MV-4-11 (cell line): ENCODE measurements around the gene BRICD5.
A peak's percentile ranks its signal among the peaks of the same experiment; 100 is the strongest.
"Not testable (repeated sequence)": the region's sequence is repeated elsewhere in the genome, so short reads cannot be mapped to it uniquely, and the experiment has no call there.

Source experiments
- DNase-seq: peaks from one replicate; lab custom pipeline; 2025; lab: John Stamatoyannopoulos, UW

BRICD5 gene

DNA sequence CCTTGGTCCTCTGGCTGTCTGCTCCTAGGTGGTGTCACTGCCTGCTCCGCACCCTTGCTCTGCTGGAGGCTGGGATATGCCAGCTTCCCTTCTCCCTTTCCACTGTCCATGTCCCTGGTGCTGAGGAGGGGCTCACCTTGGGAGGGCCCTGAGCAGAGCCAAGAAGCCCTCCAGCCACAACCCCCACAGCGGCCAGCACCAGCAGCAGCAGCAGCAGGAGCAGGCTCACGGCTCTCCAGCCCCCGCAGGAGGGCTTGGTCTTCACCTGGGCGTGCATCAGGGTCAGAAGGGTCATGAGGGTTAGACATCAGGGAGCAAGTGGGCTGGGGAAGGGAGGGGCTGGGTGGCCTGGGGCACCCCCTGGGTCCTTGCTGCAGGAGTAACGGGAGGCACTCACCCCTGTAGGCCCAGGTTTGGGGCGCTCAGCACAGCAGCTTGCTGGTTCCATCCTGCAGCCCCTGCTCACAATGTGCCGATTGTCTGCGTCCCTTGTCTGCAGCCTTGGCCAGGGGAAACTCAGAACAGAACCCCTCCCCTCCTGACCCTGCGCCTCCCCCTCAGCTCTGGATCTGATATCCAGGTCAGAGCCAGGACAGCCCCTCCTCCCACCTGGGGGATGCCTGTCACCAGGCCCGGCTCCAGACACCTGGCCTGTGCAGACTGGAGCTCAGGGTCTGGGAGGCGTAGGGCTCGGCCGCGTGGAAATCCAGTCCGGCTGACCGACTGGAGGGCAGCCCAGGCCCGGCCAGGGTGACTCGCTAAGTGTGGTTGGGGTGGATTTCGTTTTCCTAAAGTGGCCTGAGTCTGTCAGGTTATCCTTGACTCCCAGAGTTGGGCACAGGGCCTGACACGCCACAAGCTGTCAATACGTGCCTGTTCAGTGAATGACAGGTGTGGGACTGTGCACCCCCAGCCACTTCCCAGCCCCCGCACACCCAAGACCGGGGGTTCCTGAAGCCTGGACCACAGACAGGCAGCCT lies at the start of gene BRICD5:
Gene BRICD5, minus strand, starts transcription at position 478 of the 980 bp plus-strand sequence. Its CDS starts 30 bp downstream, at position 448.
- DNase-seq: no peak

DNA sequence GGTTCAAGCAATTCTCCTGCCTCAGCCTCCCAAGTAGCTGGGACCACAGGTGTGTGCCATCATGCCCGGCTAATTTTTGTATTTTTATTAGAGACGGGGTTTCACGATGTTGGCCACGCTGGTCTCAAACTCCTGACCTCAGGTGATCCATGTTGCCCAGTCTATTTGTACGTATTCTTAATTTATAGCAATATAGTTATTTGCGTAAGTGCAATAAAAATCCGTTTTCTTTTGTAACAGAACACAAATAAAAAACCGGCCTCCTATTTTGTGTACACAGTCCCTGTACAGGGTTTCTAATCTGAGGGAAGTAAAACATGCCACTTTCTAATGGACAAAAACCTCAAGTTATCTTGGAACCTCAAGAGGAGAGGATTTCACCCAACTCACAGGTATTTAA lies 49.6 kb upstream of the BRICD5 start:
- DNase-seq: no peak

DNA sequence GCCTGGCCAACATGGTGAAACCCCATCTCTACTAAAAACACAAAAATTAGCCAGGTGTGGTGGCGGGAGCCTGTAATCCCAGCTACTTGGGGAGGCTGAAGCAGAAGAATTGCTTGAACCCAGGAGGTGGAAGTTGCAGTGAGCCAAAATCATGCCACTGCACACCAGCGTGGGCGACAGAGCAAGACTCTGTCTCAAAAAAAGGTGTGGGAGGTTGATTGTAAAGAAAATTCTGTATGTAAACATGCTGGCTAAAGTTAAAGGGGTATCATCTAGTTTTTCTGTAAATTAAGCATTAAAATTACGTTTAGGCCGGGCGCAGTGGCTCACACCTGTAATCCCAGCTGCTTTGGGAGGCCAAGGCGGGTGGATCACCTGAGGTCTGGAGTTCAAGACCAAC lies 47.9 kb upstream of the BRICD5 start:
- DNase-seq: not testable (repeated sequence)

DNA sequence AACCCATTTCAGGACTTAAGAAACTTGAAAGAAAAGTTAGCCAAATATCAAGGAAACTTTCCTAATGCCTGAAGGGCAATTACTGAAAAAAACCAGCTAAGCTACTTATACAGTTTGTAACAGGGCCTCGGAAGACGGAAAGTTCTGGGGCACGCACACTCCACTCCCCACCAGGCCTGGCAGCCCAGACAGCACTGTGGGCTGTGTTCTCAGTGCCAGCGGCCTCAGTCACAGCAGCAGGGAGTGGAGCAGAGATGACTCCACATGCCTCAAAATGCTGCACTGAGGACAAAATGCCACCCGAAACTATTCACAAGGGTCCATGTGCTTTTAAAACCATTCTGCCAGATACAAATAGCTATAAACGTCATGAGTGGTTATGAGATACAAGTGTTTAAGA lies 47.1 kb upstream of the BRICD5 start:
- DNase-seq: no peak

DNA sequence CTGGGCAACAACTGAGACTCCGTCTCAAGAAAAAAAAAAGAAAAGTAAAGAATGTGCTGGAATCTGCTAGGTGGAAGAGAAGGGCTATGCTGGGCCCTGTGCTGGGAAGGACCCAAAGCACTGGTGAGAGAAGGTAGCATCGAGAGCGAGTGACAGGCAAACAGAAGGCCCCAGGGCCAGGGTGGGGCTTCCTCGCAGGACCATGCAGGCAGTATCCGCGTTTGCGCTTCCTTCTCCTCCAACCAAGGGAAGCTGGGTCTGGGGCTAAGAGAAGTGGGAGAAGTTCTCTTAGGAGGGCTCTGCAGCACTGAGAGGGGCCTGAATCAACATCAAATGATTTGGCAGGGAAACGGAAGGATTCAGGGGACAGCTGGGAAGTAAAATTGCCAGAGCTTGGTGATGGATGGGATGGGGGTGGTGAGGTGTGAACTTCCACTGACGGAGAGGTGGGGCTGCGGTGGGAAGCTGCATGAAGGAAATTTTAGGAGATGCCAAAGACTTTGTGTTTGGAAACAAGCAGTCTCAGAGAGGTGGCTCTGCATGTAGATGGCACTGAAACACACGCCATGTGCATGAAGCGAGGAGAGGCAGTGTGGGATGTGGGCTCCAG lies 46.0 kb upstream of the BRICD5 start:
- no peak for DNase-seq

DNA sequence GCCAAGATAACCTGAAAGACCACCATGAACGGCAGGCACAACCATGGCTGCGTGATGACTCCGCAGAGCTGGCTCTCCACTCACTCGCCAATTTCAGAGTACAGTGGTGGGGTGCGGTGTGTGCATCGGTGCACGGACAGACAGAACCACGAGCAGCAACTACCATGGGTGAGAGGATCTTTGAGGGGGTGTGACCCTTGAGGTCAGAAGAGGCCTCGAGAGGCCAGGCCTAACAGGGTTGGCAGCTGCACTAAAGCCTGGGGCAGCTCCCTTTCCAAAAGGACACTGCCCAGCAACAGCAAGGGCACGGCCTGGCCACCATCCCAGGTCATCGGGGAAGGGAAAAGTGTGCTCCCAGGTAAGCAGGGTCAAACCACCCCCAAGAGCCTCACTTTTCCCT lies 42.6 kb upstream of the BRICD5 start:
- DNase-seq: no peak

DNA sequence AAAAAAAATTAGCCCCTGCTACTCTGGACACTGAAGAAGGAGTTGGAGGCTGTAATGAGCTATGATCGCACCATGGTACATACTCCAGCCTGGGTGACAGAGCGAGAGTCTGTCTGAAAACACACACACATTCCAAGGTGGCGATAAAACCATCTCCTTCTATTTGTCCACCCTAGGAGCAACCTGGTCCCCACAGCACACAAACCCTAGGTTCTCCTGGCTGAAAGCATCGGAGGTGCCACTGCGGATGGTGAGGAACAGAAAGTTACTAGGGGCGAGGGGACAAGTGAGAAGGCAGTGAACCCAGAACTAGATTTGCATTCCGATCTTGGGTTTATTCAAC lies 42.1 kb upstream of the BRICD5 start:
- no peak for DNase-seq

DNA sequence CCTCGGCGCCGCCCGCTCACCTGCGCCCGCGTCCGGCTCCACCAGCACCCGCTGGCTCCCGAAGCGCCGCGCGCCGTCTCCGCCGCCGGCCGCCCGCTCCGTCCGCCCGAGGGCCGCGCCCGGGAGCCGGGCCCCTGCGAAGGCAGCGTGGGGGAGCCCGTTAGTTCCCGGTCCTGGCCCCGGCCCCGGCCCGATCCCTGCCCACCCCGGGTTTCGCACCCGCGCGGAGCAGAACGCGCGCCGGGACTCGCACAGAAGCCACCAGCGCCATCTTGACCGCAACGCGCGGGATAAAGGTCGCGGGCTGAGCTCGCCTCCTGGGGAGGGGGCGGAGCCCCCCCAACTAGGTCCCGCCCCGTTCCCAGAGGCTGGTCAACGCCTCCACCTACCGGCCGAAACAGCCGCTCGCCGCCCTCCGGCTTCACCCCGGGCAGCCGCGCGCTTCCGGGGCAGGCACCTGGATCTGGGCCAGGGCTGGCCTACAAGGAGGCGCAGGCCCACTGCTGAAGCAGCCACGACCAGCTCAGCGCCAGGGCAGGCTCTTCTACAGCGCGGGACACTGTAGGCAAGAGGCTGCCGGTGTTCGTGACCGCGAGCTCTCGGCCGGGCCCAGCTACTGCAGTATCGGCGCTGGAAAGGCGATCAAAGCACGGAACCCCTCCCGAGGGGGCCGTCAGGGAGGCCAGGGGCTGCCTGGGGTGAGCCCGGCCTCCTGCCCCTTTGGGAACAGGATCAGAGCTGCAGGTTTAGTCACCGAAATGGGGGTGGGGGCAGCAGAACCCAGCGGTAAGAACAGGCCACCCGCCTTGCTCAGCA lies 40.8 kb upstream of the BRICD5 start, which contains the start of gene ECI1:
Gene ECI1, minus strand, starts transcription at position 292 of the 816 bp plus-strand sequence. Its CDS starts 21 bp downstream, at position 271.
- peak; percentile 91 for DNase-seq

DNA sequence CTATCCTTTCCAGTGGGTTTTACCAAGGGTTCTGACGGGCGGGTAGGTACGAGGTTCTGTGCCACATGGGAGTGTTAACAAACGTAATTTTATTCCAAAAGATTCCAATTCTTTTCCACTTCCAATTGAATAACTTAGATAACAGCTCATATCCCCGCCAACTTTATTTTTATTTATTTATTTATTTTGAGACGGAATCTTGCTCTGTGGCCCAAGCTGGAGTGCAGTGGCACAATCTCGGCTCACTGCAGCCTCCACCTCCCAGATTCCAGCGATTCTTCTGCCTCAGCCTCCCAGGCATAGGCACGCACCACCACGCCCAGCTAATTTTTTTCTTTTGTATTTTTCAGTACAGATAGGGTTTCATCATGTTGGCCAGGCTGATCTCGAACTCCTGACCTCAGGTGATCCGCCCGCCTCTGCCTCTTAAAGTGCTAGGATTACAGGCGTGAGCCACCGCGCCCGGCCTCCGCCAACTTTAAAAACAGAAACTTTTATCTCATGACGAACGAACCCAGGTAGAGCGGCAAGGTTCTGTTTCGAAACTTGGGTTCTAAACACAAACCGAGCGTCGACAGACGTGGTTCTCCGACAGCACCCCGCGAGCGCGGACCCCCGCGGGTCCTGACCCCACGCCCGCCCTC lies 40.1 kb upstream of the BRICD5 start:
- DNase-seq: peak; percentile 20

DNA sequence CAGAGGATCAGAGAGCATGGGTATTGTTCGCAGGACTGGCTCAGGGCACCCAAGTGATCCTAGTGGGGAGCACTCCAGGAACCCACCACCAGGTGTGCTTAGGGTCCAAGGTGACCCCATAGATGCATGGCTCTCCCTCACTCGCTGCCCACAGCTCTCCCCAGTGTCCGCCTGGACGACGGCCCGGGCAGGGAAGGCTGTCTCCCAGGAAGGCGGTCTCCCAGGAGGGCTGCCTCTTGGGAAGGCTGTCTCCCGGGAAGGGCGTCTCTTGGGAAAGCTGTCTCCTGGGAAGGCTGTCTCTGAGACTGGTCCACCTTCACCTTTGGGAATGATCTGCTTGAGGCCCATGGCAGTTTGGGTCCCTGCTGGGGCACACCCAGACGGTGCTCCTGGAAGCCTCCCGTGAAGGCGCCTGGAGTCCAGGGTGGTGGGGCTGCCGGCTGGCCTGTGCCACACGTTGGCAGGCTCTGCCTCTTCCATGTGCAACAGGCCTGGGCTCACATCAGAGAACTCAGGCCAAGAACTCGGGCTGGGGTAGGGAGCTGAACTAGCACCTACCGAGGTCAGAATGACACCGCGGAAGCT lies 35.7 kb upstream of the BRICD5 start:
- DNase-seq: no peak

DNA sequence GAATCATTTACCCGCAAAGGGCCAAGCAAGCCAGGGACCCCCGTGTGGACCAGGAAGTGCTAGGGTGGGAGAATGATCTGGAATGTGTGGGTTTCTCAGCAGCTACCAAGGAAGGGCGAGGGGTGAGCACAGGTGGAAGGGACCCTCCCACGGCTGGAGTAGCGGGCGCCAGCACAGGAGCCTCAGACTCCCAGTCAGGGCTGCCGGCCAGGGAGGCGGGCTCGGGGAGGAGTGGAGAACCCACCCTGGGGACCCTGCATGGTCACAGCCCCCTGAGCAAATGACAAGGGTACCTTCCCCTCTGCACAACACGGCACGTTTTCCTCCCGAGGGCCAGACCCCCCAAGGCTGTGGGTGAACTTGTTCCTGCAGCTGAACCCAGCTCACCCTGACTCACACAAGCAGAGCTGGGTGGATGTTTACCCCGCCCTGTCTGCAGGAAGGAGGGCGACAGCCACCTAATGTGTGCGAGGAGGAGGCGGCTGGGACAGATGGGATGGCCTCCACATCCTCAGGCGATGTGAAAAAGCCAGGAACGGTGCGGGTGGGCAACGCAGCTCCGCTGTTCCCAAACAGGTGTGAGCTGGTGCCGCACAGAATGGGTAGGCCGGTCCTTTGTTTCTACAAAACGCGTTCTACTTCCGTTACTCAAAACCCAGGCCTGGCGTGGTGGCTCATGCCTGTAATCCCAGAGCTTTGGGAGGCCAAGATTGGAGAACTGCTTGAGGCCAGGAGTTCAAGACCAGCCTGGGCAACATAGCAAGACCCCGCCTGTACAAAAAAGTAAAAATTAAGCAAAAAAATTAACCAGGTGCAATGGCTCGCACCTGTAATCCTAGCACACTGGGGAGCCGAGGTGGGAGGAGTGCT lies 34.5 kb upstream of the BRICD5 start:
- no peak for DNase-seq

DNA sequence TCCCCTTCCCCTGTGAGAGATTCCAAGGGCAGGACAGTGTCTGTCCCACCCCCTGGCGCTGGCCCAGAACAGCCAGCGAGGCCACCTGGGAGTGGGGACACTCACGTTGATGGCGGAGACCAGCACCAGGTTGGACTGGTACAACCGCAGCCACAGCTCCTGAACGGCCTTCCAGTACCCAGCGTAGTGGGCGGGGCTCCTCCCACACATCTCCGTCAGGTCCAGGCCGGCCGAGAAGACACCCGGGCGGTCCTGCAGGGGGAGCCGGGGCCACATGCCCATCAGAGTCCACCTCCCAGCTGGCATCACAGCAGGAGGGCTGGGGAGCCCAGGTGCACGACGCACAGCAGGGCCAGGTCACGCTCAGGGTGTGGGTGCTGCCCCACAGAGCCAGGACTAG lies 33.6 kb upstream of the BRICD5 start:
- DNase-seq: no peak

DNA sequence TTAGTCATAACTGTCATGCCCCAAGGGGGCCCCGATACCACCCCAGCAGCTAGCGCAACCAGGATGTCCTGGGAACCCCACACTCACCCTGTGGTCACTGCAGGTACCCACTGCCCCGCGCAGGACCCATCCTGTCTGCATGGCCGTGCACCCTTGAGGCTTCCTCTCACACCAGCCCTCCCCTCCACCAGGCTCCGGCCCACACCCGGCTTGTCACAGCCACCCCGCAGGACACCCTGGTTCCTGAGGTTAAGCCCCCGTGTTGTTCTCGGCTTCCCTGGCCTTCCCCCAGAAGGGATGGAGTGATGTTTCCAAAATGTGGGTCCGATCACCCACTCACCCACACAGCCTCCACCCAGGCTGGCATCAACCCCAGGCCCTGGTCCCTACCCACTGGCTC lies 33.1 kb upstream of the BRICD5 start:
- no peak for DNase-seq

DNA sequence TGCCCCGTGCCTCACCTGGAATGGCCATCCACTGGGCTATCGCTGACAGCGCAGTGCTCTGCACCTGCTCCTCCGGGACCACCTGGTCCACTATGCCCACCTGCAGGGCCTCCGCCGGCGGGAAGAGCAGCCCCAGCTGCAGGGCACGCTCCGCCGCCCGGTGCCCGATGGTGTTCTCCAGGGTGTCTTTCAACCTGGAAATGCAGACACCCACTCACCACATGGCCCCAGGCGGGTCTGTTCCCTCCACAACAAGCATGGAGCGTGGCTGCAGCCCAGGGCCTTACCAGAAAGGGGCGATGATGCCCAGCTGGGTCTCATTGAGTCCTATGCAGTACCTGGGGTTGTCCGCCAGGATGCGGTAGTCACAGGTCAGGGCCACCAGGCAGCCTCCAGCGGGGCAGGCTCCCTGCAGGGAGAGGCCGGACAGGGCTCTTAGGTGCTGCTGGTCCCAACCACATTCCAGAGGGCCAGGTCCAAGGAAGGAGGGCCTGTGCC lies 32.4 kb upstream of the BRICD5 start:
- no peak for DNase-seq

DNA sequence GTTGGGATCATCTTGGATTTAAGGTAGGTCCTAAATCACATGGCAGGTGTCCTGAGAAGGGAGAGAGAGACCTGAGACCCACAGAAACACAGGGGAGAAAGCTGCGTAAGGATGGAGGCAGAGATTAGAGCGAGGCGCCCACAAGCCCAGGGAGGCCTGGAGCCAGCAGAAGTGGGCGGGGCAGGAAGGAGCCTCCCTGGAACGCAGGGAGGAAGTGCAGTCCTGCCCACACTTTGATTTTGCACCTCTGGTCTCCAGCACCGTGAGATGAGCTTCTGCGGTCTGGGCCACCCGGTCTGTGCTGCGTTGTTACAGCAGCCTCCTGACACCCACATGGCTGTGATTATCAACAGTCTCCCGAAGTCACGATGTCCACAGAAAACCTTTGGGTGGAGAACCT lies 31.9 kb upstream of the BRICD5 start:
- DNase-seq: no peak

DNA sequence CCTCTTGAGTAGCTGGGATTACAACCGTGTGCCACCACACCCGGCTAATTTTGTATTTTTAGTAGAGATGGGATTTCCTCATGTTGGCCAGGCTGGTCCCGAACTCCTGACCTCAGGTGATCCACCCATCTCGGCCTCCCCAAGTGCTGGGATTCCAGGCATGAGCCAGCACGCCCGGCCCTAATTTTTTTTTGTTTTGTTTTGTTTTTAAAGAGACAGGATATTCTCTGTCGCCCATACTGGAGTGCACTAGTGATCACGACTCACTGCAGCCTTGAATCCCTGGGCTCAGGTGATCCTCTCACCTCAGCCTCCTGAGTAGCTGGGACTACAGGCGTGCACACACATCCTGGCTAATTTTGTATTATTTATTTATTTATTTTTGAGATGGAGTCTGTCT lies 29.7 kb upstream of the BRICD5 start:
- not testable (repeated sequence) for DNase-seq

DNA sequence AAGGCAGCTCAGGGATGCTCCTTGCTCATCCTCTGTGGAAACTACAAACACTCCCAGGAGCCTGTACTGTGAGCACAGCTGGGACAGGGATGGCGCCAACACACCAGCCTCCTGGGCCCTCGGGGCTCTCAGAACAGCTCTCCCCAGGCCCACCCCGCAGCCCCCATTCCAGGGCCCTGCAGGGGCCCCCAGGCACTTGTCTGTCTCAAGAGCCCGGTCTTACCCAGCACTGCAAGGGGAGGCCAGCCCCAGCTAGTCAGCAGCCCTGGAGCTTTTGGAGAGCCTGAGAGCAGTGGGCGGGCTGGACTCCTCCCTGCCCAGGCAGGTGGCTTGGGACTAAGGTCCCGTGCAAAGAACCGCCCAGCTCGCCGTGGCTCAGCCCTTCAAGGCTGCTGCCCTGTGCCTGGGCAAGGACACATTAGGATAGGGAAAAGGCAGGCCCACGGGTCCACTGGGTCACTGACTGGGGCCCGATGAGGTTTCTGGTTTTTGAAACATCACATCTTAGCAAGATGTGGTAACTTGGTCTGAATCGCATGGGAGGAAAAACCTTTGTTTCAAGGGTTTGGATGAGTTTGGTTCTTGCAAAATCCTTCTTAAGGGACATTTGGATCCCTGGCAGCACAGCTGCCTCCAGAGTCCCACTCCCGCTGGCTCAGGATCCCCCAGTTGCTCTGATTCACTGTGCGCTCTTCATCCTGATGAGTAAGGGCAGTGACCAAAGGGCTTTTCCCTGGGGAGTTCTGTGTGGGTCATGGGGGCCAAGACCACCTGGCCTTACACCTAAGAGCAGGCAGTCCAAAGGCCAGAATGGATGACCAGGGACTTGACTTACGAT lies 28.4 kb upstream of the BRICD5 start:
- DNase-seq: no peak

DNA sequence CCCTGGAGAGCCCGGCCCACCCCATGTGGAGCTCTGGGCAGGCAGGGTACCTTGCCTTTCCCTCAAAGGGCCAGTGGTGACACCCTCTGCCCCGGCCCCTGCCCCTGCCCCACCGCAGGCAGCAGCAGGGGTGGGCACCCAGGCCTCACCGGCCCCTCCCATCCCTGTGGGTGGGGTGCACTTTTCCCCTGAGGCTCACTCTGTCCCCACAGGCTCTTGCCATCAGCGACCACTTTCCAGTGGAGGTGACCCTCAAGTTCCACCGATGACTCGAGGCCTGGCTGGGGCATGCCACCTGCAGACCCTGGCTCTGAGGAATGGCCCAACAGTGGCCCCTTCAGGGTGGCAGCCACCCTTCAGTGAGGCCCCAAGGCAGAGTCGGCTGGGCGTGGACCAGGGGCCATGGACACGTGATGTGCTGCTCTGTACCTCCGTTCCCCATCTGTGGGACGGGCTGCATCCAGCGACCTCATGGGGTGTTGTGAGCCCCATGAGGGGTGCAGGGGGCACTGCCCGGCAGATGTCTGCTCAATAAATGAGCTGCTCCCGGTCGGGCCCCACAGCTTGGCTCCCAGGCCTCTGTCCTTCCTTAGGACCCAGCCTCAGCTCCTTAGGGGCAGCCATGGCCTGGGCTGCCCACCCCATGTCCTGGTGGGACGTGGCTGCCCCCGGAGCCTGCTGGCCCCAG lies 27.6 kb upstream of the BRICD5 start:
- no peak for DNase-seq
